Psoas muscle (tissue), 8 donors: Measurements from ENCODE around the gene STEAP1B. TPM values are rescaled to one million over a fixed set of nuclear protein-coding genes. Genes with fewer than 3 reads are reported as not detected.

Experiments
- ATAC-seq, 4 donors: fragments of 200-7000 bp; cut with Tn5 transposase; one replicate each; pipeline ENCODE4 v1.9.1; 2020; ENCODE audit warnings: moderate library complexity in 3 of 4, mild to moderate bottlenecking in 2 of 4
- DNase-seq, 2 donors: peaks; one replicate each; pipeline ENCODE4 v3.0.0-alpha.2; 2020
- H3K27ac ChIP-seq: fragments of 200-600 bp; one replicate; pipeline ENCODE4 v1.8.0; 2022
- H3K27me3 ChIP-seq, 3 donors: fragments of 200-600 bp in 1 of 3; one replicate each; pipeline versions ENCODE4 v1.6.1 to v1.8.0; 2013 to 2022; ENCODE audit warnings: low read length in 2 of 3, mild to moderate bottlenecking in 2 of 3, moderate library complexity in 1 of 3; ENCODE audit not compliant: insufficient read depth in 3 of 3
- H3K36me3 ChIP-seq, 2 donors: fragments of 200-600 bp in 1 of 2; one replicate each; pipeline versions ENCODE4 v1.6.1 to v1.8.0; 2013 to 2022; ENCODE audit warnings: low read depth in 1 of 2, mild to moderate bottlenecking in 1 of 2, moderate library complexity in 1 of 2; ENCODE audit not compliant: insufficient read depth in 1 of 2
- H3K4me1 ChIP-seq: fragments of 200-600 bp; one replicate; pipeline ENCODE4 v1.8.0; 2022
- H3K4me3 ChIP-seq: fragments of 200-600 bp; one replicate; pipeline ENCODE4 v1.8.0; 2022; ENCODE audit warnings: mild to moderate bottlenecking
- H3K9me3 ChIP-seq: fragments of 200-600 bp; one replicate; pipeline ENCODE4 v1.8.0; 2022
- CTCF ChIP-seq: fragments of 200-600 bp; IDR thresholded peaks from one replicate; pipeline ENCODE4 v1.8.0; 2022; ENCODE audit warnings: antibody characterized with exemption
- WGBS, 3 donors: extraction: QIAGEN DNeasy Blood & Tissue Kit; methylation state at CpG; one replicate each; pipeline versions ENCODE4 v1.1.6 to v1.1.7; 2013; 5-methylcytosine and 5-hydroxymethylcytosine counted together
- intact Hi-C, 2 donors: fragments of 100-400 bp; cut with DNase I; formaldehyde crosslinking; loops; one replicate each; pipeline versions ENCODE4 v1.11.0 to v1.14.2; 2022
- polyA plus RNA-seq, 3 donors: library from polyadenylated mRNA; stranded (reverse); fragments of 200-250 nt; gene quantifications; one replicate each; pipeline ENCODE4 v1.2.3, GENCODE V29; 2013
- total RNA-seq, 4 donors: library from RNA; stranded (reverse); fragmentation: NEBNext Ultra II Directional in 2 of 4; extraction: Animal tissue kit (Norgen Biotek cat#: 25700) in 2 of 4; gene quantifications; one replicate each; pipeline versions ENCODE4 v1.2.1 to v1.2.4, GENCODE V29; 2021 to 2023
- donor health status: healthy with polysubstance abuse.
- donor health status: DM: no; HTN: no; CAD: no; lungs with moderate emphysema.
- donor health status: Bipolar disorder and iron deficiency.
- donor health status: healthy.
- donor health status: DM: yes; HTN: yes; CAD: no.
- donor health status: DM: no; HTN: no; CAD: no.
- donor health status: DM: no; HTN: no; CAD: no.
- donor health status: DM: yes; HTN: yes; CAD: no.

The STEAP1B gene
- total and polyA plus RNA-seq, 7 donors = 0.24 to 1.6 (median 0.91) TPM

GRCh38 chr7:22482503-22482902 is 17.5 kb downstream of the STEAP1B start:
- intact Hi-C loops = no loop called here
- no peak for DNase-seq
- Histone ChIP-seq H3K27me3 (no peaks in the 10 kb centered on the region), H3K27ac (no peak overlapping the region), H3K36me3 (no peaks in the 10 kb centered on the region), H3K4me1 (no peaks in the 10 kb centered on the region), H3K9me3 (no peaks in the 10 kb centered on the region), H3K4me3 (no peak overlapping the region)
- no peak for ATAC-seq
- no peak for TF ChIP-seq CTCF
- 17 to 52% (median 45%) methylated on average over 1 of the region's 1 CpG for WGBS, 3 donors

- H3K9me3 ChIP-seq = no peaks in the 10 kb centered on the region
- H3K4me3 ChIP-seq = no peak overlapping the region
- no peak for TF ChIP-seq CTCF
- H3K27ac ChIP-seq = no peak overlapping the region
- DNase-seq (no peak), ATAC-seq (no peak)
- H3K4me1 ChIP-seq = no peaks in the 10 kb centered on the region
- H3K27me3 ChIP-seq = no peaks in the 10 kb centered on the region
- H3K36me3 ChIP-seq = no peaks in the 10 kb centered on the region
- intact Hi-C loops = no loop called here
- 55 to 64% (median 55%) methylated on average over 5 of the region's 5 CpGs for WGBS, 3 donors
Observed at GRCh38 chr7:22481726-22482125, 18.3 kb downstream of the STEAP1B start.

GRCh38 chr7:22480523-22481075 is 19.4 kb downstream of the STEAP1B start:
- H3K4me1 ChIP-seq = no peaks in the 10 kb centered on the region
- WGBS, 3 donors = 76 to 89% (median 89%) methylated on average over 4 of the region's 4 CpGs
- no peaks in the 10 kb centered on the region for H3K36me3 ChIP-seq
- no peak for TF ChIP-seq CTCF
- H3K27ac ChIP-seq = no peak overlapping the region
- no peaks in the 10 kb centered on the region for H3K27me3 ChIP-seq
- DNase-seq (no peak), ATAC-seq (no peak)
- intact Hi-C loops = no loop called here
- H3K4me3 ChIP-seq = no peak overlapping the region
- H3K9me3 ChIP-seq = no peaks in the 10 kb centered on the region

GRCh38 chr7:22477876-22478450 is 22.0 kb downstream of the STEAP1B start:
- whole genome bisulfite sequencing, 3 donors = 70 to 79% (median 77%) methylated on average over 10 of the region's 10 CpGs
- no peak for TF ChIP-seq CTCF
- Histone ChIP-seq H3K4me1 (no peaks in the 10 kb centered on the region), H3K4me3 (no peak overlapping the region), H3K9me3 (no peaks in the 10 kb centered on the region), H3K36me3 (no peaks in the 10 kb centered on the region), H3K27ac (no peak overlapping the region), H3K27me3 (no peaks in the 10 kb centered on the region)
- ATAC-seq (no peak), DNase-seq (no peak)
- intact Hi-C loops = no loop called here

GRCh38 chr7:22477262-22477661 is 22.7 kb downstream of the STEAP1B start:
- Histone ChIP-seq H3K9me3 (no peaks in the 10 kb centered on the region), H3K4me3 (no peak overlapping the region), H3K4me1 (no peaks in the 10 kb centered on the region), H3K27me3 (no peaks in the 10 kb centered on the region), H3K27ac (no peak overlapping the region), H3K36me3 (no peaks in the 10 kb centered on the region)
- intact Hi-C loops = no loop called here
- ATAC-seq (no peak), DNase-seq (no peak)
- 86 to 98% (median 96%) methylated on average over 4 of the region's 4 CpGs for WGBS, 3 donors
- TF ChIP-seq CTCF = no peak
